ENCODE measurements around the gene MXRA8.

MXRA8 gene

GRCh38 chr1:1334835-1335234, 23.5 kb downstream of the MXRA8 start:
- peak; percentile 89 for DNase-seq (ENCODE audit: low spot score)

DNA sequence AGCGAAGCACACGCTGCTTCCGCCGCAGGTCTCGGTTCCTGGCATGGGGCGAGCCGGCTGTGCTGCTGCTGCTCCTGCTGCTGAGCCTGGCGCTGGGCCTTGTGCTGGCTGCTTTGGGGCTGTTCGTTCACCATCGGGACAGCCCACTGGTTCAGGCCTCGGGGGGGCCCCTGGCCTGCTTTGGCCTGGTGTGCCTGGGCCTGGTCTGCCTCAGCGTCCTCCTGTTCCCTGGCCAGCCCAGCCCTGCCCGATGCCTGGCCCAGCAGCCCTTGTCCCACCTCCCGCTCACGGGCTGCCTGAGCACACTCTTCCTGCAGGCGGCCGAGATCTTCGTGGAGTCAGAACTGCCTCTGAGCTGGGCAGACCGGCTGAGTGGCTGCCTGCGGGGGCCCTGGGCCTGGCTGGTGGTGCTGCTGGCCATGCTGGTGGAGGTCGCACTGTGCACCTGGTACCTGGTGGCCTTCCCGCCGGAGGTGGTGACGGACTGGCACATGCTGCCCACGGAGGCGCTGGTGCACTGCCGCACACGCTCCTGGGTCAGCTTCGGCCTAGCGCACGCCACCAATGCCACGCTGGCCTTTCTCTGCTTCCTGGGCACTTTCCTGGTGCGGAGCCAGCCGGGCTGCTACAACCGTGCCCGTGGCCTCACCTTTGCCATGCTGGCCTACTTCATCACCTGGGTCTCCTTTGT, 24.7 kb downstream of the MXRA8 start:
- DNase-seq (ENCODE audit: low spot score), result no peak

DNA sequence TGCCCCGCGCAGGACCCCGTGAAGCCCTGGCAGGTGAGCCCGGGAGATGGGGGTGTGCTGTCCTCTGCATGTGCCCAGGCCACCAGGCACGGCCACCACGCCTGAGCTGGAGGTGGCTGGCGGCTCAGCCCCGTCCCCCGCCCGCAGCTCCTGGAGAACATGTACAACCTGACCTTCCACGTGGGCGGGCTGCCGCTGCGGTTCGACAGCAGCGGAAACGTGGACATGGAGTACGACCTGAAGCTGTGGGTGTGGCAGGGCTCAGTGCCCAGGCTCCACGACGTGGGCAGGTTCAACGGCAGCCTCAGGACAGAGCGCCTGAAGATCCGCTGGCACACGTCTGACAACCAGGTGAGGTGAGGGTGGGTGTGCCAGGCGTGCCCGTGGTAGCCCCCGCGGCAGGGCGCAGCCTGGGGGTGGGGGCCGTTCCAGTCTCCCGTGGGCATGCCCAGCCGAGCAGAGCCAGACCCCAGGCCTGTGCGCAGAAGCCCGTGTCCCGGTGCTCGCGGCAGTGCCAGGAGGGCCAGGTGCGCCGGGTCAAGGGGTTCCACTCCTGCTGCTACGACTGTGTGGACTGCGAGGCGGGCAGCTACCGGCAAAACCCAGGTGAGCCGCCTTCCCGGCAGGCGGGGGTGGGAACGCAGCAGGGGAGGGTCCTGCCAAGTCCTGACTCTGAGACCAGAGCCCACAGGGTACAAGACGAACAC, 25.4 kb downstream of the MXRA8 start:
- DNase-seq (ENCODE audit: low spot score), result no peak

GRCh38 chr1:1332031-1332755, 26.2 kb downstream of the MXRA8 start:
- no peak for DNase-seq (ENCODE audit: low spot score)

DNA sequence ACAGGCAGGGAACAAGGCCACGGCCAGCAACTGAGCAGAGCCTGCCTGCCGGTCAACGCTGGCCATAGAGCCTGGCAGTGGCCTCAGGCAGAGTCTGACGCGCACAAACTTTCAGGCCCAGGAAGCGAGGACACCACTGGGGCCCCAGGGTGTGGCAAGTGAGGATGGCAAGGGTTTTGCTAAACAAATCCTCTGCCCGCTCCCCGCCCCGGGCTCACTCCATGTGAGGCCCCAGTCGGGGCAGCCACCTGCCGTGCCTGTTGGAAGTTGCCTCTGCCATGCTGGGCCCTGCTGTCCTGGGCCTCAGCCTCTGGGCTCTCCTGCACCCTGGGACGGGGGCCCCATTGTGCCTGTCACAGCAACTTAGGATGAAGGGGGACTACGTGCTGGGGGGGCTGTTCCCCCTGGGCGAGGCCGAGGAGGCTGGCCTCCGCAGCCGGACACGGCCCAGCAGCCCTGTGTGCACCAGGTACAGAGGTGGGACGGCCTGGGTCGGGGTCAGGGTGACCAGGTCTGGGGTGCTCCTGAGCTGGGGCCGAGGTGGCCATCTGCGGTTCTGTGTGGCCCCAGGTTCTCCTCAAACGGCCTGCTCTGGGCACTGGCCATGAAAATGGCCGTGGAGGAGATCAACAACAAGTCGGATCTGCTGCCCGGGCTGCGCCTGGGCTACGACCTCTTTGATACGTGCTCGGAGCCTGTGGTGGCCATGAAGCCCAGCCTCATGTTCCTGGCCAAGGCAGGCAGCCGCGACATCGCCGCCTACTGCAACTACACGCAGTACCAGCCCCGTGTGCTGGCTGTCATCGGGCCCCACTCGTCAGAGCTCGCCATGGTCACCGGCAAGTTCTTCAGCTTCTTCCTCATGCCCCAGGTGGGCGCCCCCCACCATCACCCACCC, 27.0 kb downstream of the MXRA8 start, which contains the start of gene TAS1R3:
TSS of gene TAS1R3 (plus strand) at position 213 of the 898 bp plus-strand sequence. CDS start at position 279, 66 bp downstream.
- no peak for DNase-seq (ENCODE audit: low spot score)

DNA sequence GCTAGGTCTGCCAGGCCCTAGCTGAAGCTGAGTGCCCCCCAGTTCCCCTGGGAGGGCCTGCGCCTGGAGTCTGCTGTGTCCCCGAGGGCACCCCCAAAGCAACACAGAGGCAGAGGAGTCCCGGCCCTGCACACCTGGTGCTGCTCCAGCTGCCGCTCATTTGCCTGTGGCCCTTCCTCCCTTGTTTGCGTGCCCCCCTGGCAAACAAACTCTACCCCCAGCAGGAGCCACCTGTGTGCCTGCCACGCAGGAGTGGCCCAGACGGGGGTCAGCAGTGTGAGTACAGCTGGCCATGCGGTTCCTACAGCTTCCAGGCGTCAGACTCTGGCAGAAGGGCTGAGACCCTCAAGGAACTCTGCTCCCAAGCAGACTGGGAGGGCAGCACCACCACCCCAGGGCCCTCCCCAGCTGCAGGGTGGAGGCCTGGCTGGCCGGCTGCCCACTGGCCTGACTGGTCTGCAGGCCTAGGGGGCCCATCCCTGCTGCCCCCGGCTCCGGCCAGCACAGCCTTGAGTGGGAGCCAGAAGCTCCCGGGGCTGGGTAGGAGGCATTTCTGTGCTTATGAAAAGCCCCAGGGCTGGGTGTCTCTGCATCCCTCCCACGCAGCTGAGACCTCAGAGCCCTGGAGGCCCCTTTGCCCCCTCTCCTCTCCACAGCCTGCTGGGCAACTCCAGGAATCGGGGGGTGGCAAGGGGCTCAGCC, 27.8 kb downstream of the MXRA8 start:
- no peak for DNase-seq (ENCODE audit: low spot score)

- no peak for DNase-seq (ENCODE audit: low spot score)
These were observed 28.8 kb downstream of the MXRA8 start for GRCh38 chr1:1329304-1330210.

DNA sequence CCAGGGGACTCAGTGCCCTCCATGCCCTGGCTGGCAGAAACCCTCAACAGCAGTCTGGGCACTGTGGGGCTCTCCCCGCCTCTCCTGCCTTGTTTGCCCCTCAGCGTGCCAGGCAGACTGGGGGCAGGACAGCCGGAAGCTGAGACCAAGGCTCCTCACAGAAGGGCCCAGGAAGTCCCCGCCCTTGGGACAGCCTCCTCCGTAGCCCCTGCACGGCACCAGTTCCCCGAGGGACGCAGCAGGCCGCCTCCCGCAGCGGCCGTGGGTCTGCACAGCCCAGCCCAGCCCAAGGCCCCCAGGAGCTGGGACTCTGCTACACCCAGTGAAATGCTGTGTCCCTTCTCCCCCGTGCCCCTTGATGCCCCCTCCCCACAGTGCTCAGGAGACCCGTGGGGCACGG, 30.1 kb downstream of the MXRA8 start:
- no peak for DNase-seq (ENCODE audit: low spot score)

DNA sequence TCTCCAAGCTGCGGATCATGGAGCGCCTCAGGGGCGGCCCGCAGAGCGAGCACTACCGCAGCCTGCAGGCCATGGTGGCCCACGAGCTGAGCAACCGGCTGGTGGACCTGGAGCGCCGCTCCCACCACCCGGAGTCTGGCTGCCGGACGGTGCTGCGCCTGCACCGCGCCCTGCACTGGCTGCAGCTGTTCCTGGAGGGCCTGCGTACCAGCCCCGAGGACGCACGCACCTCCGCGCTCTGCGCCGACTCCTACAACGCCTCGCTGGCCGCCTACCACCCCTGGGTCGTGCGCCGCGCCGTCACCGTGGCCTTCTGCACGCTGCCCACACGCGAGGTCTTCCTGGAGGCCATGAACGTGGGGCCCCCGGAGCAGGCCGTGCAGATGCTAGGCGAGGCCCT, 31.1 kb downstream of the MXRA8 start:
- no peak for DNase-seq (ENCODE audit: low spot score)

DNA sequence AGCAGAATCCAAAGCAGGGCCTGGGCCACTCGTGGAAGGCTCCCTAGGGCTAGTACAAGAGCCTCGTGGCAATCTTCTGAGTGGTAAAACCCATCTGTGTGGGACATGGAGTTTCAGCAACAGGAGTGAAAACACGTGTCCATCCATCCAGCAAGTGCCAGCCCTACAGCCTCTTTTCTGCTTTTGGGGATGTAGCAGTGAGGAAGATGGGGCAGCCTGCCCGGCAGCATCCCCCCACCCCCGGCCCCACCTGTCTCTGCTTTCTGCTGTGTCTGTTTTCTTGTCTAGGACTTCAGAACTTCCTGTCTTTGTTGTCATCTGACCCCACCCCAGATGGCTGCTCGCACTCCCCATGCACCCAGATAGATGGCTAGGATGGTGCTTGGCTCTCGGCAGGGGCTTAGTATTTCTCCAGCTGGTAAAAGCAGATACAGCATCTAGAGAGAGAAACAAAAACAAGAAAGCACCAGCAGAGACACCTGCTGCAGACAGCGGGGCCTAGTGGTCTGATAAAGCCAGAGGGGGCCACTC, 32.2 kb downstream of the MXRA8 start:
- DNase-seq (ENCODE audit: low spot score), result no peak

DNA sequence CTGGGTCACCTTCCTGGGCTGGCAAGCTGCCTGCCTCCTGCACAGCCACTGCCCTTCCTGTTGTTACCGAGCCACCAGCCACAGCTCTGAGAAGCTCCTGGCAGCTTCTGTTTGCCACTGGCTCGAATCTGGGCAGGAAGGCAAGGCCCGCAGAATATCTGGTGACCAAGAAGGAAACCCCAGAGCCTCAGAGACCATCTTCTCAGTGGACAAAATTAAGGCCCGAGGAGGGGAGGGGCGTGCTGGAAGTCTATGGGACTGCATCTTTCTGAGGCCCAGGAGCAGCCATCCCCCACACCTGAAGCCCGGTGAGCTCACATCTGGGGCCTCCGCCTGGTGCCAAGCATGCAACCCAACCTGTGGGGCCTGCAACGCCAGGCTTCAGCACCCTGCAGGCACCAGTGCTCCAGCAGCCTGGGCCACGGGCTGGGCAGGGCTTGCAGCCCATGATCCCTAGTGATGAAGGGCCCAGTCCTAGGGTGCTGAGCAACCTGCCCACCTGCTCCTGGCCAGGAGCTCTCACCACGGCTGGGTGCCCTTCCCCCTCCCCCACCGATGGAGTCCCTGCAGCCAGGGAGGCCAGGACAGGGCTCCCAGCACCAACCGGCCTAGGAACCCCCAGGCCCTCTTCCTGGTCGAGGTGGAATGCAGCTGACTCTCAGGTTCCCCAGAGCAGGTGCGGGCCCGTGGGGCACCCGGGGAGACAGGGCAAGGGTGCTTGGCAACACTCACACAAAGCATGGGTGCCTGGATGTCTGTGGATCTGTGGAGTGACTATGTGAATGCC, 32.9 kb downstream of the MXRA8 start:
- DNase-seq (ENCODE audit: low spot score), result no peak

DNA sequence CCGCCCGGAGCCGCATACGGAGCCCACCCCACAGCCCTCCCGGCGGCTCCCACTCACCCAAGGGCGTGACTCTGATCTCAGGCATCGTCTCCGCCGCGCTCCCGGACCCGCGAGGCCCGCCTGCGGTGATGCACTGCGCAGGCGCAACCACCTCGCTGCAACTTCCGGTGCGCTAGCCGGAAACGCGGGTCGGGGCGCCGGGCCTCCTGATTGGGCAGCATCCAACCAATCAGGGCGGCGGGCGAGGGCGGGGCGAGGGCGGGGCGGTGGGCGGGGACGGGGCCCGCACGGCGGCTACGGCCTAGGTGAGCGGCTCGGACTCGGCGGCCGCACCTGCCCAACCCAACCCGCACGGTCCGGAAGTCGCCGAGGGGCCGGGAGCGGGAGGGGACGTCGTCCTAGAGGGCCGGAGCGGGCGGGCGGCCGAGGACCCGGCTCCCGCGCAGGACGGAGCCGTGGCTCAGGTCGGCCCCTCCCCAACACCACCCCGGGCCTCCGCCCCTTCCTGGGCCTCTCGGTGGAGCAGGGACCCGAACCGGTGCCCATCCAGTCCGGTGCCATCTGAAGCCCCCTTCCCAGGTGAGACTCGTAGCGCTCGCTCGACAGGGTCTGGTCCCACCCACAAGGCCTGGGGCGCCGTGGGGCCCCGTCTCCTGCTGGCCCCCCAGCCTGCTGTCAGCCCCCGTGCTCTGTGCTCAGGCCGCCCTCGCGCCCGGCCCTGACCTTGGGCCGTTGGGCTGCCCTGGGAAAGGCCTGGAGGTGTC, 33.6 kb downstream of the MXRA8 start, which contains the start of the genes CPTP and INTS11:
TSS of gene CPTP (plus strand) at position 279 of the 764 bp plus-strand sequence. CDS start 2,109 bp downstream, outside the sequence.
TSS of gene INTS11 (minus strand) at position 137 of the 764 bp plus-strand sequence. CDS start at position 85, 52 bp downstream.
- peak; percentile 98 for DNase-seq (ENCODE audit: low spot score)

DNA sequence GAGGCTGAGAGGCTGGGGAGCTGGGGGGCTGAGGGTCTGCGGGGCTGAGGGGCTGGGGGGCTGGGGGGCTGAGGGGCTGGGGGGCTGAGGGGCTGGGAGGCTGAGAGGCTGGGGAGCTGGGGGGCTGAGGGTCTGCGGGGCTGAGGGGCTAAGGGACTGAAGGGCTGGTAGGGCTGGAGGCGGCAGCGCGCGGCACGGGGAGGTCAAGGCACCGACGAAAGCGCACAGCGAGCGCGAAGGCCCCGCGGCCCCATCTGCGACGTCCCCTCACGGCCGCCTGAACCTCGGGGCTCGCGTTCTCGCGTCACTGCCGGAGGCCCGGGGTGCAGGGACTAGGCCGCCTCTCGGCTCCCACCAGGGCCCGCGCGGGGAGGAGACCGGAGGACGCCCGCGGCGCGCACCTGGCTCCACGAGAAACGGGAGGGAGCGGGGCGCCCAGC, 34.3 kb downstream of the MXRA8 start:
- no peak for DNase-seq (ENCODE audit: low spot score)

GRCh38 chr1:1322952-1323351, 35.4 kb downstream of the MXRA8 start:
- DNase-seq (ENCODE audit: low spot score), result no peak

- DNase-seq (ENCODE audit: low spot score), result no peak
These were observed 35.9 kb downstream of the MXRA8 start for GRCh38 chr1:1322418-1322817.

- no peak for DNase-seq (ENCODE audit: low spot score)
These were observed 36.9 kb downstream of the MXRA8 start for GRCh38 chr1:1321477-1321876.

- no peak for DNase-seq (ENCODE audit: low spot score)
These were observed 37.5 kb downstream of the MXRA8 start for GRCh38 chr1:1320666-1321448.

Measured in ecto neural progenitor cell (in vitro differentiated cells).